GM23248 (cell line): ENCODE results near the gene TBX18. TPM values are rescaled to one million over a fixed set of nuclear protein-coding genes. Genes with fewer than 3 reads are reported as not detected.
A peak's percentile ranks its signal among the peaks of the same experiment; 100 is the strongest.

ENCODE experiments used
- DNase-seq: peaks from one replicate; pipeline ENCODE4 v3.0.0-alpha.2; 2015
- H2AFZ ChIP-seq: fragments of 200-600 bp; sonication (generic); 2 replicates; pipeline ENCODE4 v1.6.1; 2016; ENCODE audit warnings: antibody characterized with exemption
- H3F3A ChIP-seq: fragments of 200-600 bp; sonication (generic); 2 replicates; pipeline ENCODE4 v1.6.1; 2016; ENCODE audit warnings: mild to moderate bottlenecking, antibody characterized with exemption, mixed run types; ENCODE audit not compliant: insufficient read depth
- H3K27ac ChIP-seq: fragments of 200-600 bp; sonication (generic); 2 replicates; pipeline ENCODE4 v1.5.1; 2016; ENCODE audit warnings: mild to moderate bottlenecking
- H3K27me3 ChIP-seq: fragments of 200-600 bp; sonication (generic); replicated peaks from 2 replicates; pipeline ENCODE4 v1.6.1; 2016; ENCODE audit warnings: mild to moderate bottlenecking; ENCODE audit not compliant: insufficient read depth
- H3K36me3 ChIP-seq: fragments of 200-600 bp; sonication (generic); 2 replicates; pipeline ENCODE4 v1.6.1; 2016; ENCODE audit warnings: low read depth, mild to moderate bottlenecking
- H3K4me1 ChIP-seq: fragments of 200-600 bp; sonication (generic); 2 replicates; pipeline ENCODE4 v1.6.1; 2016; ENCODE audit warnings: mild to moderate bottlenecking; ENCODE audit not compliant: insufficient read depth
- H3K4me2 ChIP-seq: fragments of 200-600 bp; sonication (generic); one replicate; pipeline ENCODE4 v1.6.1; 2016; ENCODE audit warnings: mild to moderate bottlenecking; ENCODE audit not compliant: unreplicated experiment
- H3K4me3 ChIP-seq: fragments of 200-600 bp; sonication (generic); 2 replicates; pipeline ENCODE4 v1.5.1; 2016; ENCODE audit warnings: mild to moderate bottlenecking
- H3K79me2 ChIP-seq: fragments of 200-600 bp; sonication (generic); 2 replicates; pipeline ENCODE4 v1.6.1; 2016; ENCODE audit warnings: mild to moderate bottlenecking; ENCODE audit not compliant: insufficient read depth
- H3K9ac ChIP-seq: fragments of 200-600 bp; sonication (generic); 2 replicates; pipeline ENCODE4 v1.6.1; 2016; ENCODE audit warnings: mild to moderate bottlenecking
- H3K9me2 ChIP-seq: fragments of 200-600 bp; sonication (generic); 2 replicates; pipeline ENCODE4 v1.6.1; 2016; ENCODE audit warnings: mixed run types, mild to moderate bottlenecking, moderate library complexity; ENCODE audit not compliant: insufficient read depth
- H3K9me3 ChIP-seq: fragments of 200-600 bp; sonication (generic); one replicate; pipeline ENCODE4 v1.6.1; 2017; ENCODE audit warnings: low read depth
- H4K20me1 ChIP-seq: fragments of 200-600 bp; sonication (generic); 2 replicates; pipeline ENCODE4 v1.6.0; 2016; ENCODE audit not compliant: insufficient read depth
- EZH2 ChIP-seq: fragments of 200-600 bp; sonication (generic); IDR thresholded peaks from 2 replicates; pipeline ENCODE4 v1.6.1; 2018; ENCODE audit warnings: antibody characterized with exemption, mild to moderate bottlenecking; ENCODE audit not compliant: insufficient read depth, poor library complexity, severe bottlenecking
- EZH2phosphoT487 ChIP-seq: fragments of 200-600 bp; sonication (generic); IDR thresholded peaks from 2 replicates; pipeline ENCODE4 v1.6.1; 2018; ENCODE audit warnings: antibody characterized with exemption, moderate library complexity, mild to moderate bottlenecking, low read depth; ENCODE audit not compliant: insufficient read depth
- WGBS, 2 experiments: methylation state at CpG; one replicate each; pipeline ENCODE4 v1.1.6; 2015 to 2017; ENCODE audit warnings: low lambda C conversion rate in 2 of 2, low coverage in 1 of 2; ENCODE audit errors: missing lambda C conversion rate in 2 of 2; 5-methylcytosine and 5-hydroxymethylcytosine counted together
- in situ Hi-C: fragments of 300-500 bp; cut with MboI; formaldehyde crosslinking; loops from 2 replicates; pipeline ENCODE4 v1.15.0; 2020
- polyA plus RNA-seq: library from polyadenylated mRNA; unstranded; fragments of >200 nt; fragmentation: Nextera tagmentation; extraction: Ambion mirVana; gene quantifications from 2 replicates; pipeline ENCODE4 v1.2.1, GENCODE V29; 2016
- total RNA-seq: library from RNA; depleted of rRNA; stranded (reverse); fragments of >200 nt; shearing (Covaris generic); gene quantifications from 2 replicates; pipeline ENCODE4 v1.2.3, GENCODE V29; 2014

TBX18 gene
- total and polyA plus RNA-seq, 2 experiments from 2014 or later = 5.7 to 16.2 TPM

DNA sequence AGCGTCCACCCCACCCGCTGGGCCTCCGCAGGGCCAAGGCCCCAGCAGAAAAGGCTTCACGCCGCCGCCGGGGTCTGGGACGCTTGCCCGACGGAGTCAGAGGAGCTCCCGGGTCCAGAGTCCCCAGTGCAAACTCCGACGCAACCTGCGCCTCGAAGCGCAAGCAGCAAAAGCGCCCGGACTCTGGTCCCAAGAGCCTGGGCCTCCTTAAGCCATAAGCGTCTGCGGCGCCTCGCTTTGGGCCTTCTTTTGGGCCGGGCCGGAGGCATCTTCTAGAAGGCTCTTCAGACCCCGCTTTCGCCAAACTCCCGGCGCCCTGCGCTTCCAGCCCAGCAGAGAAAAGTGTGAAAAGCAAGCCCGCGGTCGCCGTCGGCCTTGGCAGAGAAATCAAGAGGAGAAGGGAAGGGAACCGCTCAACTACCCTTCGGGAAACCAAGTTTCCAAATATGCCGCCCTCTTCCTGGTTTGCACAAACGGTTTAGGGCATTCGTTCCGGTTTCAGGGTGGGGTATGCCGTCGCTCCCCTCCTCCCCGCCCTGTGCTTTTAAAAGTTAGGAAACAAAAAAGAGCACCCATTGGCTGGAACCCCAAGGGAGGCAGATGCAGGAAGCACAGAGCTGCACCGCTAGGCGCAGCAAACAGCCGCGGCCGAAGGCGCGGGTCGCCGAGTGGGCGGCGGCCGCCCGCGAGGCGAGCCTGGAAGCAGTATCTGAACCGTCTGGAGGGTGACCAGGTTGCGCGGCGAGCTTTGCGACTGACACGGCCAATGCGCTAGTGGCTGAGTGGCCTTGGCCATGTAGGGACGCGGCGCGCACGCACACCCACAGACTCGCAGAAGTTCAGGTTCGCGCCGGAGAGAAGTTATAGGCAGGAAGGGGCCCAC, 1.2 kb downstream of the TBX18 start:
- Histone ChIP-seq H3K9me2 (no peaks in the 10 kb centered on the region), H3K27me3 (no peaks in the 10 kb centered on the region; the same call in 1 of the 2 replicates), H3F3A (peaks cover 24% of the 10 kb centered on the region), H3K4me3 (peak overlapping the region; percentile 91), H3K9ac (peak overlapping the region; percentile 95), H4K20me1 (no peaks in the 10 kb centered on the region), H3K79me2 (peaks cover 49% of the 10 kb centered on the region), H2AFZ (peak overlapping the region; percentile 87), H3K36me3 (peaks cover 6% of the 10 kb centered on the region; the same call in 1 of the 2 replicates), H3K4me2 (peak overlapping the region; percentile 93), H3K27ac (peak overlapping the region; percentile 93), H3K9me3 (no peaks in the 10 kb centered on the region), H3K4me1 (peaks cover 31% of the 10 kb centered on the region)
- WGBS, 2 experiments = 0% methylated on average over 70 to 73 of the region's 74 CpGs
- DNase-seq = peak; percentile 92
- TF ChIP-seq EZH2 = no peak
- TF ChIP-seq EZH2phosphoT487 = no peak
- in situ Hi-C loops = loop anchor here (25.0 kb wide), 2 partner anchors 724 to 876 kb away; no protein-coding TSS in a partner anchor

DNA sequence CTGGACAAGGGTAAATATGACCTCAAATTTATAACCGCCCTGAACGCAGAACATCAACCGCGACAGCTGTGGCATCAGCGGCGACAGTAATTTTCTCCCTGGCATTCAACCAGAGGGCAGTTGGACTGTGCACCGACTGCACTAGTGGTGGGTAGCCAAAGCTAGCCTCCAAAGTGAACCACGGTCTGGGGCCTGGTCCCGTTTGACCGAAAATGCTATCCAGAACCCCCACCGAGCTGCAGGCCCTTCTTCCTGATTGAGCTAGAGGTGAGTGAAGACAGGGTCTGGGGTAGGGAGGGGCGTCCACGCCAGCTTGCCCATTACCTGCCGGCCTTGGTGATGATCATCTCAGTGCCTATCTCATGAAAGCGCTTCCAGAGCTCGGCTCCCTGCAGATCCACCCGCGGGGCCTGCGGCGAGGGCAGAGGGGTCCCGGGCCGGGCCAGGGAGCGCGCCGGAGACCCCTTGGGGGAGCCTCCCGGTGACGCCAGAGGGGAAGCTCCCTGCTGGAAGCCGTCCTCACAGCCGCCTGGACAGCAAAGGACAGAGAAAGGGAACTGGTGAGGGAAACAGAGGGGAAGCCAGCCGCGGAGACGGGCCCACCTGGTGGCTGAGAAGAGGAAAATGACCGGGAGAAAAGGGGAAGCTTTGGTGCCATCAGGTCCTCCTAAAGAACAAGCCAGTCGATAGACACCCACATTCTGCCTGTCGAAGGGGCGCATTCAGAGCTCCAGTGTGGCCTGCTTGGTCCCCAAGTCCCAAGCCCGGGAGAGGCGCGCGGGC, 2.0 kb downstream of the TBX18 start:
- peaks cover 24% of the 10 kb centered on the region for H3F3A ChIP-seq
- H3K4me3 ChIP-seq = peak overlapping the region; percentile 91
- H3K36me3 ChIP-seq = peaks cover 11% of the 10 kb centered on the region; the same call in 1 of the 2 replicates
- WGBS, 2 experiments = 0 to 1% methylated on average over 34 to 36 of the region's 40 CpGs
- H3K79me2 ChIP-seq = peaks cover 56% of the 10 kb centered on the region
- H3K27ac ChIP-seq = peak overlapping the region; percentile 93
- in situ Hi-C loops = loop anchor here (25.0 kb wide), 2 partner anchors 725 to 875 kb away; no protein-coding TSS in a partner anchor
- H2AFZ ChIP-seq = peak overlapping the region; percentile 87
- H3K4me1 ChIP-seq = peaks cover 31% of the 10 kb centered on the region
- H3K4me2 ChIP-seq = peak overlapping the region; percentile 93
- TF ChIP-seq EZH2phosphoT487 = no peak
- TF ChIP-seq EZH2 = no peak
- peak; percentile 78 for DNase-seq
- peak overlapping the region; percentile 95 for H3K9ac ChIP-seq
- H3K27me3 ChIP-seq = no peaks in the 10 kb centered on the region
- no peaks in the 10 kb centered on the region for H4K20me1 ChIP-seq
- H3K9me2 ChIP-seq = no peaks in the 10 kb centered on the region
- no peaks in the 10 kb centered on the region for H3K9me3 ChIP-seq

DNA sequence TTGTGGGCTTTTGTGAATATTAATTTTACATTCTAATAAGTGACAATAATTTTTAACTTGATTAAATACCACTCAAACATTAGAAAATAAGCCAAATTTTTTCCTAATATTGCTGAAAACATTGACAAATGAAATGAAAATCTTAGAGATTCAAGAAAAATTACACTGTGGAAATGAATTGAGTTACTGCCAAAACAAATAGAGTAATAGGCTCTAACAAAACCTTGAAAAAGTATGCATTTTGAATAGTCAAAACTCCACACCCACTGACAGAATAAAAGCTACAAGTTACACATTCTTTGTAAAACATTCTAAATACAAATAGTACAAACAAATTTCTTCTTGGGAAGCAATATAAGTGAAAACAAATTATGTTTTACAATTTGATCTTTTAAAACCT, 5.9 kb downstream of the TBX18 start:
- Histone ChIP-seq H3K9me3 (no peaks in the 10 kb centered on the region), H3F3A (peaks cover 20% of the 10 kb centered on the region), H3K4me3 (peak overlapping the region; percentile 91), H3K27ac (0 out of 2 replicates have a peak overlapping the region, but pooled peaks have one; percentile 93), H3K4me2 (peak overlapping the region; percentile 93), H3K36me3 (peaks cover 33% of the 10 kb centered on the region), H4K20me1 (no peaks in the 10 kb centered on the region), H3K9me2 (no peaks in the 10 kb centered on the region), H3K9ac (peak overlapping the region; percentile 95), H3K79me2 (peaks cover 78% of the 10 kb centered on the region), H3K4me1 (peaks cover 37% of the 10 kb centered on the region), H2AFZ (peak overlapping the region; percentile 11), H3K27me3 (no peaks in the 10 kb centered on the region)
- DNase-seq = no peak
- TF ChIP-seq EZH2 = no peak
- TF ChIP-seq EZH2phosphoT487 = no peak
- in situ Hi-C loops = loop anchor here (25.0 kb wide), 2 partner anchors 729 to 871 kb away; no protein-coding TSS in a partner anchor

DNA sequence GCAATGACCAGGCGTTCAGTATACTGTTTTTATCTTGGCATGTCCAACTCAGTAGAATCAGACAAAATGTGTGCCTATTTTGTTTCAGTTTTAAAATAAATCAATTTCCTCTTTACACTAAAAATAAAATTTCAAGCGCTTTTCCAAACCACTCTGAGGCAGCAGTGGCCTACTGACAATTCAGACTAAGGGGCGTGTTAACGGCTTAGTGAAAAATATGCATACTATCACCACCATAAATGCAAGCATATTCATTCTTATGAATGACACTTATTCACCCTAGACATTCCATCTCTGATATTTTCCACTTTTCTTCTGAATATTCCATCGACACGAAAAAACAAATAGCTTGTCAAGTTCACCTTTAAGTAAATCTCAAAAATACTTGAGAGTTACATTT, 7.5 kb downstream of the TBX18 start:
- Histone ChIP-seq H3K9me2 (no peaks in the 10 kb centered on the region), H3K79me2 (peaks cover 78% of the 10 kb centered on the region), H3K4me3 (no peak overlapping the region), H4K20me1 (no peaks in the 10 kb centered on the region), H3K27me3 (no peaks in the 10 kb centered on the region), H3K36me3 (peaks cover 33% of the 10 kb centered on the region), H3K27ac (no peak overlapping the region), H3K4me1 (peaks cover 43% of the 10 kb centered on the region), H3F3A (peaks cover 13% of the 10 kb centered on the region; the same call in 1 of the 2 replicates), H2AFZ (0 out of 2 replicates have a peak overlapping the region, but pooled peaks have one; percentile 11), H3K9ac (no peak overlapping the region), H3K9me3 (no peaks in the 10 kb centered on the region), H3K4me2 (peak overlapping the region; percentile 7)
- DNase-seq = no peak
- 65 to 68% methylated on average over 6 of the region's 6 CpGs for WGBS, 2 experiments
- in situ Hi-C loops = loop anchor here (25.0 kb wide), 2 partner anchors 730 to 870 kb away; no protein-coding TSS in a partner anchor
- TF ChIP-seq EZH2phosphoT487 (no peak), EZH2 (no peak)
